WERI-Rb-1 (cell line): ENCODE data around the gene SLC12A7.
A peak's percentile ranks its signal among the peaks of the same experiment; 100 is the strongest.

Experiments used
- DNase-seq: peaks from one replicate; pipeline ENCODE4 v3.0.0-alpha.2; 2020
- H3K27ac ChIP-seq: fragments of 250-450 bp; sonication (Bioruptor Pico); 2 replicates; pipeline ENCODE4 v1.5.1; 2020; ENCODE audit warnings: mild to moderate bottlenecking, moderate library complexity
- H3K27me3 ChIP-seq: fragments of 250-450 bp; sonication (Bioruptor Pico); 2 replicates; pipeline ENCODE4 v1.5.1; 2021; ENCODE audit warnings: mild to moderate bottlenecking, low read depth, moderate library complexity; ENCODE audit not compliant: insufficient read depth, severe bottlenecking
- H3K36me3 ChIP-seq: fragments of 250-450 bp; sonication (Bioruptor Pico); 2 replicates; pipeline ENCODE4 v1.5.1; 2020; ENCODE audit warnings: mild to moderate bottlenecking, moderate library complexity
- H3K4me3 ChIP-seq: 2 replicates; pipeline ENCODE4 v1.5.1; 2011; ENCODE audit warnings: low read depth, mild to moderate bottlenecking, control low read depth, low read length
- H3K9me3 ChIP-seq: fragments of 250-450 bp; sonication (Bioruptor Pico); 2 replicates; pipeline ENCODE4 v1.5.1; 2021; ENCODE audit warnings: mild to moderate bottlenecking, moderate library complexity; ENCODE audit not compliant: severe bottlenecking
- CTCF ChIP-seq: IDR thresholded peaks from 2 replicates; pipeline ENCODE4 v1.5.1; 2011; ENCODE audit warnings: low read depth, mild to moderate bottlenecking, control low read depth, inconsistent platforms, low read length

Gene SLC12A7

GRCh38 chr5:1013238-1013947, 98.5 kb downstream of the SLC12A7 start:
- no peak for TF ChIP-seq CTCF
- Histone ChIP-seq H3K4me3 (no peak overlapping the region), H3K27ac (no peak overlapping the region), H3K36me3 (peaks cover 3% of the 10 kb centered on the region; the same call in 1 of the 2 replicates), H3K27me3 (peaks cover 11% of the 10 kb centered on the region), H3K9me3 (no peaks in the 10 kb centered on the region)
- no peak for DNase-seq

GRCh38 chr5:1012900-1013237, 99.0 kb downstream of the SLC12A7 start:
- Histone ChIP-seq H3K4me3 (no peak overlapping the region), H3K9me3 (no peaks in the 10 kb centered on the region), H3K27me3 (peaks cover 11% of the 10 kb centered on the region), H3K27ac (no peak overlapping the region), H3K36me3 (peaks cover 3% of the 10 kb centered on the region; the same call in 1 of the 2 replicates)
- no peak for DNase-seq
- no peak for TF ChIP-seq CTCF

GRCh38 chr5:1012313-1012841, 99.5 kb downstream of the SLC12A7 start:
- Histone ChIP-seq H3K4me3 (no peak overlapping the region), H3K27ac (no peak overlapping the region), H3K36me3 (peaks cover 3% of the 10 kb centered on the region; the same call in 1 of the 2 replicates), H3K27me3 (peaks cover 11% of the 10 kb centered on the region), H3K9me3 (no peaks in the 10 kb centered on the region)
- peak; percentile 6 for DNase-seq
- no peak for TF ChIP-seq CTCF

- DNase-seq, result peak; percentile 11
- Histone ChIP-seq H3K27ac (no peak overlapping the region), H3K9me3 (no peaks in the 10 kb centered on the region), H3K36me3 (peaks cover 3% of the 10 kb centered on the region; the same call in 1 of the 2 replicates), H3K27me3 (peaks cover 11% of the 10 kb centered on the region), H3K4me3 (no peak overlapping the region)
- no peak for TF ChIP-seq CTCF
Observed at GRCh38 chr5:1011741-1012312, 100.0 kb downstream of the SLC12A7 start.

GRCh38 chr5:1011226-1011631, 100.6 kb downstream of the SLC12A7 start:
- Histone ChIP-seq H3K36me3 (peaks cover 3% of the 10 kb centered on the region; the same call in 1 of the 2 replicates), H3K4me3 (no peak overlapping the region), H3K27ac (no peak overlapping the region), H3K27me3 (peaks cover 11% of the 10 kb centered on the region), H3K9me3 (no peaks in the 10 kb centered on the region)
- peak; percentile 96 for TF ChIP-seq CTCF
- peak; percentile 86 for DNase-seq
